HUES6 (cell line): Measurements from ENCODE around the gene FBXW5.

Experiments used
- H3K27ac ChIP-seq: 2 replicates; pipeline ENCODE4 v1.7.0; 2013; ENCODE audit warnings: low read depth, mild to moderate bottlenecking, low read length, inconsistent platforms
- H3K27me3 ChIP-seq: 2 replicates; pipeline ENCODE4 v1.6.1; 2013; ENCODE audit warnings: low read length; ENCODE audit not compliant: control insufficient read depth, insufficient read depth
- H3K36me3 ChIP-seq: 2 replicates; pipeline ENCODE4 v1.6.1; 2013; ENCODE audit warnings: low read length; ENCODE audit not compliant: control insufficient read depth, insufficient read depth
- H3K4me1 ChIP-seq: 2 replicates; pipeline ENCODE4 v1.6.1; 2013; ENCODE audit warnings: low read length; ENCODE audit not compliant: control insufficient read depth, insufficient read depth
- H3K4me3 ChIP-seq: 2 replicates; pipeline ENCODE4 v1.5.1; 2013; ENCODE audit warnings: low read depth, low read length
- H3K9ac ChIP-seq: one replicate; pipeline ENCODE4 v1.6.1; 2013; ENCODE audit warnings: mild to moderate bottlenecking, low read length
- H3K9me3 ChIP-seq: 2 replicates; pipeline ENCODE4 v1.6.1; 2013; ENCODE audit warnings: low read depth, low read length; ENCODE audit not compliant: control insufficient read depth, insufficient read depth

The FBXW5 gene

GRCh38 chr9:136899196-136899595 lies 45.3 kb downstream of the FBXW5 start:
- H3K36me3 ChIP-seq: peaks cover 71% of the 10 kb centered on the region
- H3K4me3 ChIP-seq: no peak overlapping the region
- 0 out of 2 replicates have a peak, but pooled peaks cover 5% of the 10 kb centered on the region for H3K4me1 ChIP-seq
- no peak overlapping the region for H3K9ac ChIP-seq
- H3K27ac ChIP-seq: no peak overlapping the region
- H3K27me3 ChIP-seq: no peaks in the 10 kb centered on the region
- no peaks in the 10 kb centered on the region for H3K9me3 ChIP-seq

GRCh38 chr9:136898483-136899100 lies 45.9 kb downstream of the FBXW5 start:
- Histone ChIP-seq H3K27ac (no peak overlapping the region), H3K27me3 (no peaks in the 10 kb centered on the region), H3K4me3 (no peak overlapping the region), H3K9ac (no peak overlapping the region), H3K9me3 (no peaks in the 10 kb centered on the region), H3K4me1 (0 out of 2 replicates have a peak, but pooled peaks cover 5% of the 10 kb centered on the region), H3K36me3 (peaks cover 69% of the 10 kb centered on the region)

GRCh38 chr9:136896027-136896426 lies 48.5 kb downstream of the FBXW5 start:
- Histone ChIP-seq H3K9me3 (no peaks in the 10 kb centered on the region), H3K9ac (no peak overlapping the region), H3K4me3 (no peak overlapping the region), H3K36me3 (peaks cover 59% of the 10 kb centered on the region), H3K4me1 (0 out of 2 replicates have a peak, but pooled peaks cover 2% of the 10 kb centered on the region), H3K27ac (no peak overlapping the region), H3K27me3 (no peaks in the 10 kb centered on the region)

- Histone ChIP-seq H3K4me3 (no peak overlapping the region), H3K9me3 (no peaks in the 10 kb centered on the region), H3K27me3 (no peaks in the 10 kb centered on the region), H3K4me1 (peaks cover 2% of the 10 kb centered on the region; the same call in 1 of the 2 replicates), H3K27ac (no peak overlapping the region), H3K9ac (no peak overlapping the region), H3K36me3 (peaks cover 40% of the 10 kb centered on the region)
These were observed 53.9 kb downstream of the FBXW5 start for GRCh38 chr9:136890661-136891060.
